Transverse colon (tissue), 4 donors: ENCODE measurements around the gene CD300LD. TPM values are rescaled to one million over a fixed set of nuclear protein-coding genes. Genes with fewer than 3 reads are reported as not detected.

ENCODE experiments used
- DNase-seq: peaks from one replicate; pipeline ENCODE4 v3.0.0-alpha.2; 2019
- H3K27ac ChIP-seq, 4 donors: fragments of 200-600 bp; sonication (generic); 2 replicates each; pipeline ENCODE4 v1.5.1; 2016 to 2018; ENCODE audit warnings: inconsistent platforms in 4 of 4
- H3K27me3 ChIP-seq: fragments of 200-600 bp; sonication (generic); 2 replicates; pipeline ENCODE4 v1.5.1; 2017; ENCODE audit warnings: inconsistent platforms
- H3K36me3 ChIP-seq, 4 donors: fragments of 200-600 bp; sonication (generic); 2 replicates each; pipeline ENCODE4 v1.5.1; 2017 to 2019; ENCODE audit warnings: inconsistent platforms in 4 of 4
- H3K4me1 ChIP-seq, 4 donors: fragments of 200-600 bp; sonication (generic); 2 replicates each; pipeline ENCODE4 v1.5.1; 2017 to 2020; ENCODE audit warnings: inconsistent platforms in 4 of 4
- H3K4me3 ChIP-seq, 4 donors: fragments of 200-600 bp; sonication (generic); 1 replicate in 1 of 4; 2 replicates in 3 of 4; pipeline versions ENCODE4 v1.5.1 to v1.6.1; 2017 to 2019; ENCODE audit warnings: inconsistent platforms in 4 of 4
- H3K9me3 ChIP-seq, 2 donors: fragments of 200-600 bp; sonication (generic); 2 replicates each; pipeline ENCODE4 v1.5.1; 2017 to 2019; ENCODE audit warnings: inconsistent platforms in 2 of 2
- POLR2AphosphoS5 ChIP-seq, 3 donors: sonication (generic); formaldehyde crosslinking; IDR thresholded peaks; one replicate each; pipeline ENCODE4 v1.6.1; 2016; ENCODE audit warnings: antibody characterized with exemption in 3 of 3
- WGBS, 2 donors: methylation state at CpG; one replicate each; pipeline ENCODE4 v1.1.5; 2018; ENCODE audit warnings: low coverage in 1 of 2; 5-methylcytosine and 5-hydroxymethylcytosine counted together
- in situ Hi-C, 4 donors: fragments of 200-750 bp; cut with MboI; loops; one replicate each; pipeline versions ENCODE4 v1.15.0 to v1.15.1; 2017; ENCODE audit warnings: low sequenced_read_pairs in 3 of 4, low pct_ligation_motif_present in 1 of 4, low pct_unique_long_range_greater_than_20kb in 1 of 4
- intact Hi-C: fragments of 100-400 bp; cut with DNase I; formaldehyde crosslinking; loops from one replicate; pipeline ENCODE4 v1.15.1; 2023; ENCODE audit warnings: low total_unique reads
- total RNA-seq, 4 donors: library from RNA; depleted of rRNA; stranded (reverse); fragments of >200 nt; gene quantifications; one replicate each; pipeline ENCODE4 v1.1.0, GENCODE V29; 2016

The CD300LD gene
- total RNA-seq, 4 donors from 2014 or later: not detected

GRCh38 chr17:74530831-74531150 lies 61.3 kb downstream of the CD300LD start:
- DNase-seq: no peak
- TF ChIP-seq POLR2AphosphoS5 (IDR thresholded peaks at IDR 0.05): no peak
- Histone ChIP-seq H3K4me1 (no peaks in the 10 kb centered on the region), H3K27ac (no peak overlapping the region), H3K4me3 (no peak overlapping the region), H3K9me3 (peaks cover 0 to 3% of the 10 kb centered on the region in 2 donors), H3K27me3 (peaks cover 8% of the 10 kb centered on the region), H3K36me3 (no peaks in the 10 kb centered on the region)
- 73% methylated on average over 5 of the region's 5 CpGs; no CpG with 5 or more reads in 1 of the 2 donors for WGBS, 2 donors
- intact Hi-C loops (no loop called here), in situ Hi-C loops (no loop called here)

Other genes starting within 250 kb of the CD300LD start
- not detected for gene BTBD17, start 230.4 kb downstream of the CD300LD start, total RNA-seq
- gene GPR142, start 224.8 kb downstream of the CD300LD start, total RNA-seq: under 1 TPM in 1 of 4 donors, not detected in 3; 0.48 TPM
- 100 to 1,000 TPM in 3 of 4 donors, 10 to 100 TPM in 1; 62.5 to 263 (median 174) TPM for gene GPRC5C, start 160.2 kb downstream of the CD300LD start, total RNA-seq
- 1 to 10 TPM in 2 of 4 donors, not detected in 2; 3.1 to 5.1 TPM for gene CD300A, start 125.6 kb downstream of the CD300LD start, total RNA-seq
- under 1 TPM in 1 of 4 donors, not detected in 3; 0.41 TPM for gene CD300LB, start 60.8 kb downstream of the CD300LD start, total RNA-seq
- 1 to 10 TPM in 1 of 4 donors, under 1 TPM in 2, not detected in 1; 0.27 to 5.2 (median 0.32) TPM for gene CD300C, start 46.2 kb downstream of the CD300LD start, total RNA-seq
- not detected for gene CD300H, start 24.8 kb downstream of the CD300LD start, total RNA-seq
- under 1 TPM in 2 of 4 donors, not detected in 2; 0.14 to 0.32 TPM for gene CD300E, start 31.5 kb upstream of the CD300LD start, total RNA-seq
- gene CD300LF, start 120.6 kb upstream of the CD300LD start, total RNA-seq: 10 to 100 TPM in 1 of 4 donors, 1 to 10 TPM in 2, under 1 TPM in 1; 0.40 to 37.8 (median 3.7) TPM
- gene RAB37, start 145.0 kb upstream of the CD300LD start, total RNA-seq: 10 to 100 TPM in 1 of 4 donors, 1 to 10 TPM in 2, not detected in 1; 5.2 to 10.5 (median 5.4) TPM
- 100 to 1,000 TPM; 118 to 463 (median 233) TPM for gene NHERF1, start 156.3 kb upstream of the CD300LD start, total RNA-seq
- gene NAT9, start 184.1 kb upstream of the CD300LD start, total RNA-seq: 10 to 100 TPM; 18.3 to 34.4 (median 27.6) TPM